Spleen (tissue), 11 donors: Measurements from ENCODE around the gene MCC. TPM values are rescaled to one million over a fixed set of nuclear protein-coding genes. Genes with fewer than 3 reads are reported as not detected.

Experiments used
- DNase-seq: peaks from one replicate; pipeline ENCODE4 v3.0.0-alpha.2; 2020
- H3K27ac ChIP-seq, 8 donors: fragments of 200-600 bp; sonication (generic) in 7 of 8; 1 replicate in 4 of 8; 2 replicates in 4 of 8; pipeline versions ENCODE4 v1.5.0 to v1.8.0; 2016 to 2021; ENCODE audit warnings: inconsistent platforms in 4 of 8, mild to moderate bottlenecking in 4 of 8, moderate library complexity in 1 of 8
- H3K27me3 ChIP-seq, 7 donors: fragments of 200-600 bp; sonication (generic) in 6 of 7; replicated peaks in 1 of 7; 1 replicate in 4 of 7; 2 replicates in 3 of 7; pipeline versions ENCODE4 v1.5.0 to v1.8.0; 2016 to 2021; ENCODE audit warnings: inconsistent platforms in 3 of 7, mild to moderate bottlenecking in 1 of 7
- H3K36me3 ChIP-seq, 6 donors: fragments of 200-600 bp; sonication (generic) in 5 of 6; 1 replicate in 4 of 6; 2 replicates in 2 of 6; pipeline versions ENCODE4 v1.5.0 to v1.8.0; 2016 to 2021; ENCODE audit warnings: inconsistent platforms in 2 of 6
- H3K4me1 ChIP-seq, 6 donors: fragments of 200-600 bp; sonication (generic) in 5 of 6; 1 replicate in 3 of 6; 2 replicates in 3 of 6; pipeline versions ENCODE4 v1.5.0 to v1.8.0; 2016 to 2021; ENCODE audit warnings: inconsistent platforms in 3 of 6
- H3K4me3 ChIP-seq, 8 donors: fragments of 200-600 bp; sonication (generic) in 7 of 8; 1 replicate in 4 of 8; 2 replicates in 4 of 8; pipeline versions ENCODE4 v1.5.0 to v1.8.0; 2016 to 2021; ENCODE audit warnings: inconsistent platforms in 4 of 8, mild to moderate bottlenecking in 4 of 8, moderate library complexity in 2 of 8
- H3K9me3 ChIP-seq, 8 donors: fragments of 200-600 bp; sonication (generic) in 7 of 8; 1 replicate in 4 of 8; 2 replicates in 4 of 8; pipeline versions ENCODE4 v1.5.0 to v1.8.0; 2016 to 2021; ENCODE audit warnings: inconsistent platforms in 4 of 8
- CTCF ChIP-seq, 11 experiments: fragments of 200-600 bp in 7 of 11; fragments of 450-650 bp in 4 of 11; sonication (generic) in 4 of 11; IDR thresholded peaks in 8 of 11; conservative IDR thresholded peaks in 3 of 11; 1 replicate in 7 of 11; 2 replicates in 4 of 11; pipeline versions ENCODE4 v1.4.0 to v1.8.0; 2016 to 2021; ENCODE audit warnings: antibody characterized with exemption in 11 of 11, inconsistent platforms in 4 of 11, mild to moderate bottlenecking in 1 of 11
- POLR2A ChIP-seq, 3 donors: fragments of 450-650 bp; IDR thresholded peaks; one replicate each; pipeline ENCODE4 v1.5.1; 2017; ENCODE audit warnings: antibody characterized with exemption in 3 of 3, mild to moderate bottlenecking in 1 of 3
- POLR2AphosphoS5 ChIP-seq, 3 donors: sonication (generic); formaldehyde crosslinking; IDR thresholded peaks; one replicate each; pipeline ENCODE4 v1.5.1; 2017; ENCODE audit warnings: antibody characterized with exemption in 3 of 3
- WGBS, 5 donors: extraction: QIAGEN DNeasy Blood & Tissue Kit in 3 of 5; methylation state at CpG; one replicate each; pipeline versions ENCODE4 v1.1.5 to v1.1.7; 2013 to 2018; 5-methylcytosine and 5-hydroxymethylcytosine counted together
- intact Hi-C: fragments of 100-400 bp; cut with DNase I; formaldehyde crosslinking; loops from one replicate; pipeline ENCODE4 v1.15.0; 2023; ENCODE audit warnings: low total_unique reads
- polyA plus RNA-seq, 3 donors: library from polyadenylated mRNA; stranded (reverse); fragments of 200-250 nt; gene quantifications; one replicate each; pipeline ENCODE4 v1.2.1, GENCODE V29; 2013
- total RNA-seq, 7 donors: library from RNA; depleted of rRNA in 3 of 7; stranded (reverse); fragments of >200 nt in 3 of 7; fragmentation: NEBNext Ultra II Directional in 4 of 7; extraction: Animal tissue kit (Norgen Biotek cat#: 25700) in 4 of 7; gene quantifications; one replicate each; pipeline versions ENCODE4 v1.1.0 to v1.2.1, GENCODE V29; 2016 to 2021
- donor health status: healthy with polysubstance abuse.
- donor health status: DM: no; HTN: no; CAD: no; lungs with moderate emphysema.
- donor health status: DM: no; HTN: no; CAD: no.
- donor health status: Bipolar disorder and iron deficiency.
- donor health status: healthy.
- donor health status: DM: no; HTN: no; CAD: no.
- donor health status: DM: yes; HTN: yes; CAD: no.

MCC gene
- total and polyA plus RNA-seq, 10 donors, result 1.3 to 32.8 (median 15.8) TPM

GRCh38 chr5:113163328-113163727 is 324.9 kb downstream of the MCC start:
- no peaks in the 10 kb centered on the region for H3K9me3 ChIP-seq
- H3K36me3 ChIP-seq, result no peaks in the 10 kb centered on the region
- WGBS, 5 donors, result 89 to 94% (median 89%) methylated on average over 2 of the region's 2 CpGs
- TF ChIP-seq POLR2A (IDR thresholded peaks at IDR 0.05) (no peak), POLR2AphosphoS5 (IDR thresholded peaks at IDR 0.05) (no peak), CTCF (IDR thresholded peaks at IDR 0.05 in 8 of 11, conservative IDR thresholded peaks at IDR 0.05 in 3 of 11) (no peak)
- H3K27ac ChIP-seq, result no peak overlapping the region
- no peak overlapping the region for H3K4me3 ChIP-seq
- no peaks in the 10 kb centered on the region for H3K4me1 ChIP-seq
- intact Hi-C loops, result no loop called here
- peaks cover 0 to 4% (median 0%) of the 10 kb centered on the region in 7 donors for H3K27me3 ChIP-seq
- no peak for DNase-seq

DNA sequence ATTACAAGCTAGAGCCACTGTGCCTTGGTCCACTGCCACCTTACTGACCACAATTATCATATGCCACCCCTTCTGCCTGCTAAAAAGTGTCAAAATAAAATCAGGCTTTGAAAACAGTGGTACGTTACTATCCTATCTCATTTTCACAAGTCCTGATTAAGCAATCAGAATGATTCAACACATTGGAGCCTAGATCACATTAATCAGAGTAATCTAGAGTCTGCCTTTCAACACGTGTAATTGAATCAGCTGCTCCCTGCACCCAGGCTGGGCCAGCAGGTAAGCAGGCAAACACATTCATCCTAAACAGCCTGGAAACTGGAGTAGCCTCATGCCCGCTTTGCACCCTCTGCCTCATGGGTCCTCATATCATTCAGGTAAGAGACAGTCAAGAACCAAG is 325.5 kb downstream of the MCC start:
- WGBS, 5 donors, result 50 to 70% (median 65%) methylated on average over 3 of the region's 3 CpGs
- TF ChIP-seq POLR2AphosphoS5 (IDR thresholded peaks at IDR 0.05) (no peak), CTCF (IDR thresholded peaks at IDR 0.05 in 8 of 11, conservative IDR thresholded peaks at IDR 0.05 in 3 of 11) (no peak), POLR2A (IDR thresholded peaks at IDR 0.05) (no peak)

DNA sequence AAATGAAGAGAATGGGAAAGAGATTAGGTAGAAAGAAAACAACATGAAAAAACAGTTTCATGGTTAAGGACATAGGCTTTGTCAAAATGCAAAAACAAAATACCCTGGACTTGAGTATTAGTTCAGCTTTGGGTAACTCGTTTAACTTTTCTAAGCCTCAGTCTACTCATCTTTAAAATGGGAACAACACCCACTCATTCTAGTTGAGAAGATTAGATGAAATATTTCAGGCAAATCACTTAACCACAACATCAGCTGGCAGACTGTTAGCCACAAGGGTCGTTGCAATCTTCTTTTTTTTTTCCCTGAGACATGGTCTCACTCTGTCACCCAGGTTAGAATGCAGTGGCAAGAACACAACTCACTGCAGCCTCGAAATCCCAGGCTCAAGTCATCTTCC is 326.0 kb downstream of the MCC start:
- no peaks in the 10 kb centered on the region for H3K36me3 ChIP-seq
- H3K4me1 ChIP-seq, result no peaks in the 10 kb centered on the region
- no peak for TF ChIP-seq POLR2AphosphoS5 (IDR thresholded peaks at IDR 0.05)
- TF ChIP-seq POLR2A (IDR thresholded peaks at IDR 0.05), result no peak
- no peak for TF ChIP-seq CTCF (IDR thresholded peaks at IDR 0.05 in 8 of 11, conservative IDR thresholded peaks at IDR 0.05 in 3 of 11)
- H3K27ac ChIP-seq, result no peak overlapping the region
- no peaks in the 10 kb centered on the region for H3K9me3 ChIP-seq
- no peak for DNase-seq
- WGBS, 5 donors, result 45 to 58% (median 55%) methylated on average over 3 of the region's 3 CpGs
- peaks cover 0 to 4% (median 0%) of the 10 kb centered on the region in 7 donors for H3K27me3 ChIP-seq
- intact Hi-C loops, result no loop called here
- H3K4me3 ChIP-seq, result no peak overlapping the region

More for the DNA sequence above, 325.5 kb downstream of the MCC start:
- H3K27ac ChIP-seq, result no peak overlapping the region
- no peaks in the 10 kb centered on the region for H3K9me3 ChIP-seq
- no peak for DNase-seq
- intact Hi-C loops, result no loop called here
- no peak overlapping the region for H3K4me3 ChIP-seq
- H3K27me3 ChIP-seq, result peaks cover 0 to 4% (median 0%) of the 10 kb centered on the region in 7 donors
- H3K4me1 ChIP-seq, result no peaks in the 10 kb centered on the region
- H3K36me3 ChIP-seq, result no peaks in the 10 kb centered on the region

- DNase-seq, result no peak
- H3K27me3 ChIP-seq, result peaks cover 0 to 4% (median 0%) of the 10 kb centered on the region in 7 donors
- intact Hi-C loops, result no loop called here
Measured at GRCh38 chr5:113161806-113162205, 326.4 kb downstream of the MCC start.

More at GRCh38 chr5:113161806-113162205, 326.4 kb downstream of the MCC start:
- H3K9me3 ChIP-seq, result no peaks in the 10 kb centered on the region
- H3K4me1 ChIP-seq, result no peaks in the 10 kb centered on the region
- no peaks in the 10 kb centered on the region for H3K36me3 ChIP-seq
- TF ChIP-seq CTCF (IDR thresholded peaks at IDR 0.05 in 8 of 11, conservative IDR thresholded peaks at IDR 0.05 in 3 of 11), result no peak
- no peak for TF ChIP-seq POLR2AphosphoS5 (IDR thresholded peaks at IDR 0.05)
- no peak for TF ChIP-seq POLR2A (IDR thresholded peaks at IDR 0.05)
- no peak overlapping the region for H3K4me3 ChIP-seq
- no peak overlapping the region for H3K27ac ChIP-seq
- 86 to 91% (median 87%) methylated on average over 6 of the region's 6 CpGs for WGBS, 5 donors
